Body of pancreas (tissue), 4 donors: ENCODE measurements around the gene ARAP1. TPM values are rescaled to one million over a fixed set of nuclear protein-coding genes. Genes with fewer than 3 reads are reported as not detected.

Experiments used
- ATAC-seq: fragments of 150-250 bp; one replicate; pipeline ENCODE4 v1.9.1; 2016
- DNase-seq, 4 donors: peaks; one replicate each; pipeline ENCODE4 v3.0.0-alpha.2; 2019
- H3K27ac ChIP-seq, 4 donors: fragments of 200-600 bp; sonication (generic); 1 replicate in 3 of 4; 2 replicates in 1 of 4; pipeline versions ENCODE4 v1.5.1 to v1.6.1; 2016 to 2019; ENCODE audit warnings: mild to moderate bottlenecking in 1 of 4, mixed read lengths in 1 of 4, moderate library complexity in 1 of 4
- H3K27me3 ChIP-seq, 2 donors: fragments of 200-600 bp; sonication (generic); one replicate each; pipeline ENCODE4 v1.6.0; 2016; ENCODE audit warnings: mild to moderate bottlenecking in 1 of 2
- H3K36me3 ChIP-seq, 2 donors: fragments of 200-600 bp; sonication (generic); replicated peaks in 1 of 2; 2 replicates each; pipeline ENCODE4 v1.5.1; 2016; ENCODE audit warnings: low read depth in 2 of 2; ENCODE audit not compliant: insufficient read depth in 1 of 2
- H3K4me1 ChIP-seq: fragments of 200-600 bp; sonication (generic); one replicate; pipeline ENCODE4 v1.6.0; 2016
- H3K4me3 ChIP-seq, 2 donors: fragments of 200-600 bp; sonication (generic); 1 replicate in 1 of 2; 2 replicates in 1 of 2; pipeline ENCODE4 v1.5.1; 2016 to 2019
- H3K9me3 ChIP-seq, 3 donors: fragments of 200-600 bp; sonication (generic); 1 replicate in 2 of 3; 2 replicates in 1 of 3; pipeline ENCODE4 v1.5.1; 2016
- POLR2A ChIP-seq, 3 donors: fragments of 450-650 bp; IDR thresholded peaks; one replicate each; pipeline ENCODE4 v1.6.1; 2016; ENCODE audit warnings: antibody characterized with exemption in 3 of 3, mild to moderate bottlenecking in 2 of 3
- WGBS, 2 donors: methylation state at CpG; one replicate each; pipeline ENCODE4 v1.1.5; 2017; 5-methylcytosine and 5-hydroxymethylcytosine counted together
- intact Hi-C: fragments of 100-400 bp; cut with DNase I; formaldehyde crosslinking; loops from one replicate; pipeline ENCODE4 v1.15.1; 2023
- total RNA-seq, 2 donors: library from RNA; depleted of rRNA; stranded (reverse); fragments of >200 nt; gene quantifications; one replicate each; pipeline ENCODE4 v1.1.0, GENCODE V29; 2016
- TF ChIP-seq, protein P1 (sequence below), 7 experiments: fragments of 450-650 bp in 4 of 7; fragments of 200-600 bp in 3 of 7; sonication (generic) in 3 of 7; IDR thresholded peaks; one replicate each; pipeline ENCODE4 v1.5.1; 2016 to 2019; ENCODE audit warnings: antibody characterized with exemption in 7 of 7

ARAP1 gene
- total RNA-seq, 2 donors from 2014 or later, result 63.3 to 208 TPM

DNA sequence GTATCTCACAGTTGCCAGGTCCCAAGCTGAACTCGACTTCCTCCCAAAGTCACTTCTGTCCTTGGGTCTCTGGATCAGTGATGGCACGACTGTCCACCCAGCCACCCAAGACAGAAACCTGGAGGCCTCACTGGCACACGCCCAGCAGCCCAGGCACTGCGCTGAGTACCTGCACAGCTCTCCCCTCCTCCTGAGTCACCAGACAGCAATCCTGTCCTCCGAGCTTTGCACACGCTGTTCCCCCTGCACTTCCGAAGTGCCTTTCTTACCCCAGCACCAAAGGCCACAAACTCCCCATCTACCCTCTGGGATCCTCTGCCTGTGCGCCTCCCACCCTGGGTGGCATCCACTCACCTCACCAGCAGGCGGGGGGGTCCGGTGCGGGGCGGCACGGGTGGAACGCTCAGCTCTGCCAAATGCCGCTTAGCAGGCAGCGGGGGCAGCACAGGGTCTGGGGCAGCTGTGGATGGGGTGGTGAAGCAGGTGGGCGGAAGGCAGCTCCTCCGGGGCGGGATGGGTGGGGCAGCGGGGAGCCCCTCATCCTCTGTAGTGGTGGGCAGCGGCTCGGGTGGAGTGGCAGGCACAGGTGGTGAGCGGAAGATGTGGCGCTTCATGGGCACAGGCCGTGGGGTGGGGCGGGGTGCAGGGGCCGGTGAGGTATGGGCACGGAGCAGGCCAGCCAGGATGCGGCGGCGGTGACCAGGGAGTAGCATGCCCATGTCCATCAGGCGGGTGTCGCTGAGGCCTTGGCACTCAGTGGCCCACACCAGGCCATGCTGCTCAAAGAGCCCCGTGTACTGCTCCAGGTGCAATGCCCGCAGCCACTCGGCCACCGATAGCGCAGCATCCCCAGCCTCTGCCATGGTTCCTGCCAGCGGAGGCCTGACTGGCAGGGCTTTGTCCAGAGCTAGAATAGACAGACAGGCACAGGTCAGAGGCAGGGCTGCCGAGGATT, 25.7 kb downstream of the ARAP1 start:
- intact Hi-C loops, result loop anchor here (5.0 kb wide), 1 partner anchor 61 kb away; no protein-coding TSS in a partner anchor
- WGBS, 2 donors, result 85 to 86% methylated on average over 13 to 40 of the region's 40 CpGs
- H3K36me3 ChIP-seq, result no peaks in the 10 kb centered on the region
- no peak for TF ChIP-seq POLR2A (IDR thresholded peaks at IDR 0.05)
- TF ChIP-seq, protein P1, sequence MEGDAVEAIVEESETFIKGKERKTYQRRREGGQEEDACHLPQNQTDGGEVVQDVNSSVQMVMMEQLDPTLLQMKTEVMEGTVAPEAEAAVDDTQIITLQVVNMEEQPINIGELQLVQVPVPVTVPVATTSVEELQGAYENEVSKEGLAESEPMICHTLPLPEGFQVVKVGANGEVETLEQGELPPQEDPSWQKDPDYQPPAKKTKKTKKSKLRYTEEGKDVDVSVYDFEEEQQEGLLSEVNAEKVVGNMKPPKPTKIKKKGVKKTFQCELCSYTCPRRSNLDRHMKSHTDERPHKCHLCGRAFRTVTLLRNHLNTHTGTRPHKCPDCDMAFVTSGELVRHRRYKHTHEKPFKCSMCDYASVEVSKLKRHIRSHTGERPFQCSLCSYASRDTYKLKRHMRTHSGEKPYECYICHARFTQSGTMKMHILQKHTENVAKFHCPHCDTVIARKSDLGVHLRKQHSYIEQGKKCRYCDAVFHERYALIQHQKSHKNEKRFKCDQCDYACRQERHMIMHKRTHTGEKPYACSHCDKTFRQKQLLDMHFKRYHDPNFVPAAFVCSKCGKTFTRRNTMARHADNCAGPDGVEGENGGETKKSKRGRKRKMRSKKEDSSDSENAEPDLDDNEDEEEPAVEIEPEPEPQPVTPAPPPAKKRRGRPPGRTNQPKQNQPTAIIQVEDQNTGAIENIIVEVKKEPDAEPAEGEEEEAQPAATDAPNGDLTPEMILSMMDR (IDR thresholded peaks at IDR 0.05), result no peak
- H3K27ac ChIP-seq, result no peak overlapping the region
- H3K4me1 ChIP-seq, result peaks cover 19% of the 10 kb centered on the region
- no peaks in the 10 kb centered on the region for H3K27me3 ChIP-seq
- ATAC-seq (no peak), DNase-seq (no peak)
- H3K4me3 ChIP-seq, result no peak overlapping the region
- H3K9me3 ChIP-seq, result no peaks in the 10 kb centered on the region

DNA sequence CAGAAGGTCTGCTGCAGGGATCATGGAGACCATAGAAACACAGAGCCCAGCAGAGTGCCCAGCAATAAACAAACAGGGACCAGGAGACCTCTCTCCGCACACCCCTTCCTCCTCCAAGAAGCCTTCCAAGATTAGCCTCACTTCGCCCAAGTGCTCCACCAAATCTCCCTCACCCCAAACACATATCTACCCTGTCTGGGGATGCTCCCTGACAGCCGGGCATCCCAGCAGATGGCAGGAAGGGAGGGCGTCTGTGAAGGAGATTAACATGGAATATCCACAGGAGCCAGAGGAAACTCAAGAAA, 26.5 kb downstream of the ARAP1 start:
- Histone ChIP-seq H3K4me1 (peaks cover 28% of the 10 kb centered on the region), H3K27me3 (no peaks in the 10 kb centered on the region), H3K4me3 (no peak overlapping the region), H3K36me3 (no peaks in the 10 kb centered on the region), H3K9me3 (no peaks in the 10 kb centered on the region), H3K27ac (peak overlapping the region in 1 of 4 donors; percentile 31)
- intact Hi-C loops, result loop anchor here (5.0 kb wide), 1 partner anchor 62 kb away; no protein-coding TSS in a partner anchor
- ATAC-seq, result no peak
- WGBS, 2 donors, result 67 to 78% methylated on average over 4 of the region's 4 CpGs
- DNase-seq, result no peak
- TF ChIP-seq, protein P1 (IDR thresholded peaks at IDR 0.05), result no peak
- TF ChIP-seq POLR2A (IDR thresholded peaks at IDR 0.05), result no peak

DNA sequence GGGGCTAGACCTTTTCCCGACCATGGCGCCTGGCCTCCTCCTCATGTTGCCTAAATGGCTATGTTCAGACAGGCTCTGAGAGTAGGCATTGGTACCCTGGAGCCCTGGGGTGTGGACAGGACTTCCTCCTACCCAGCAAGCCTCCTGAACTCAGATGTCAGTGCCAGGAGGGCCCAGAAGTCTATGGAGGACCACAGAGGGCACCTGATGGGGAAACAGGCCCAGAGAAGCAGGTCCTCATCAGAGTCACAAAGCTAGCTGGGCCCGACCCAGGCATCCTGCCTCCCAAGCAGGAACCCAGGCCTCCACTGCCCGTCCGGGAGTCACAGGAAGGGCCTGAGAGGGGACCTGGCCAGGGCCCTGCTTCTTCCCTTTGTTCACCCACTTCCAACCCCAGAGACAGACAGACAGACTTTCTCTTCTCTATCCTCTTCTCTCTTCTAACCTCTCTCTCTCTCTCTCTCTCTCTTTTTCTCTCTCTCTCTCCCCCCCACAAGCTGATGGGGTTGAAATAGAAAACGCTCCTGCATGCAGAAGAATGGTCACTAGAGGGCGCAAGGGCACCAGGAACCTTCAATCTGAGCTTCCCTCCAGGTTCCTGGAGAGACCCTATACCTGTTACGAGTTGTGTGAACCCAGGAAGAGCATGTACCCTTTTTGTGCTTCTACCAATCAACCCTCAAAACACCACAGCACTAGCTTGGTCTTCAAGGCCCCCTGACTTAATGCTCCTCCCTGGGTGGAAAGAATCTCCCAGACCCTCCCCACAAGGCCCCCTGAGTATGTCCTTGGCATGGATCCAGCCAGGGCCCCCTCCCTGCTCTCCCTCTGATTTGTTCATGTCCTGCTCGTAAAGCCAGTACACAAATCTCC, 27.1 kb downstream of the ARAP1 start:
- H3K36me3 ChIP-seq, result no peaks in the 10 kb centered on the region
- ATAC-seq, result peak; percentile 22
- no peak for TF ChIP-seq POLR2A (IDR thresholded peaks at IDR 0.05)
- TF ChIP-seq, protein P1 (IDR thresholded peaks at IDR 0.05), result peak; percentile 72 to 99 (median 93)
- peaks cover 34% of the 10 kb centered on the region for H3K4me1 ChIP-seq
- 38 to 42% methylated on average over 9 of the region's 9 CpGs for WGBS, 2 donors
- peak overlapping the region in 2 of 4 donors; percentile 29 to 31 for H3K27ac ChIP-seq
- H3K9me3 ChIP-seq, result no peaks in the 10 kb centered on the region
- H3K4me3 ChIP-seq, result no peak overlapping the region
- intact Hi-C loops, result loop anchor here (5.0 kb wide), 1 partner anchor 62 kb away; no protein-coding TSS in a partner anchor
- no peaks in the 10 kb centered on the region for H3K27me3 ChIP-seq
- DNase-seq, result peak; percentile 80 to 84 (median 82)

DNA sequence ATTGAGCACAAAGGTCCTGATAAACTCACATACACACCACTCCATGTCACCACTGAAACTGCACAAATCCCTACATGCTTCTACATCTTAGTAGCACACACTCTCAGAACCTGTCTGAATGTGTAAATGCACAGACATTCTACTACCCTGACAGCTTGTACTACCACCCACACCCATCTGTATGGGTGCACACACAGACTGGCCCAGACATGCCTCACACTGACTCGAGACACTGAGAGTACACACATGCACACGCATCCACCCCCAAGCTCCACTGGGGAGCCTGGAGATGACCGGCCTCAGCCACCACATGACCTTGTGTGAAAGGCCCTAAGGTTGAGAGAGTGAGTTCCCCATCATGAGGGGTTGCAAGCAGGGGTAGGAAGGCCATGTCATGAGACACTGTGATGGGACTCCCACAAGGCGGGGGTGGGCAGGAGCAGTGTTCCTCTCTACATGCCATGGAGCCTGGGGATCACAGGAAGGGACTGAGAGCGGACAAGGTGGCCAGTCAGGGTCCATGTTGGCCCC, 28.1 kb downstream of the ARAP1 start:
- no peak for ATAC-seq
- peaks cover 44% of the 10 kb centered on the region for H3K4me1 ChIP-seq

More for the DNA sequence above, 28.1 kb downstream of the ARAP1 start:
- WGBS, 2 donors, result 82 to 83% methylated on average over 4 to 5 of the region's 5 CpGs
- TF ChIP-seq, protein P1 (IDR thresholded peaks at IDR 0.05), result no peak
- TF ChIP-seq POLR2A (IDR thresholded peaks at IDR 0.05), result no peak
- Histone ChIP-seq H3K27me3 (no peaks in the 10 kb centered on the region), H3K27ac (peak overlapping the region in 3 of 4 donors; percentile 25 to 95 (median 37)), H3K36me3 (no peaks in the 10 kb centered on the region), H3K9me3 (no peaks in the 10 kb centered on the region), H3K4me3 (no peak overlapping the region)
- intact Hi-C loops, result no loop called here
- no peak for DNase-seq
